Occipital lobe (tissue), 2 donors: ENCODE measurements around the gene RAMAC. TPM values are rescaled to one million over a fixed set of nuclear protein-coding genes. Genes with fewer than 3 reads are reported as not detected.
"Not testable (repeated sequence)": the region's sequence is repeated elsewhere in the genome, so short reads cannot be mapped to it uniquely, and the experiment has no call there.

Experiments
- DNase-seq: peaks from one replicate; lab custom pipeline; 2025; lab: John Stamatoyannopoulos, UW
- total RNA-seq: library from RNA; depleted of rRNA; stranded (reverse); fragments of >200 nt; gene quantifications from one replicate; pipeline ENCODE4 v1.2.3, GENCODE V29; 2014

RAMAC gene
- total RNA-seq, 1 donor from 2014 or later, result 41.5 TPM

- DNase-seq, result no peak
Observed at GRCh38 chr15:83012636-83013035, 26.6 kb downstream of the RAMAC start.

- no peak for DNase-seq
Observed at GRCh38 chr15:83014205-83014653, 28.2 kb downstream of the RAMAC start.

GRCh38 chr15:83015361-83015760, 29.4 kb downstream of the RAMAC start:
- DNase-seq, result no peak

- DNase-seq, result no peak
Observed at GRCh38 chr15:83016906-83017305, 30.9 kb downstream of the RAMAC start.

- no peak for DNase-seq
Observed at GRCh38 chr15:83018436-83018835, 32.4 kb downstream of the RAMAC start.

- no peak for DNase-seq
Observed at GRCh38 chr15:83030021-83030420, 44.0 kb downstream of the RAMAC start.

- DNase-seq, result not testable (repeated sequence)
Observed at GRCh38 chr15:83031234-83031633, 45.2 kb downstream of the RAMAC start.

- DNase-seq, result no peak
Observed at GRCh38 chr15:83036253-83036652, 50.2 kb downstream of the RAMAC start.

- no peak for DNase-seq
Observed at GRCh38 chr15:83039206-83039605, 53.2 kb downstream of the RAMAC start.

Other genes with a start within 250 kb of the RAMAC start
- 0.16 TPM for gene FSD2, start 180.1 kb upstream of the RAMAC start, total RNA-seq
- 4.5 TPM for gene WHAMM, start 176.6 kb upstream of the RAMAC start, total RNA-seq
- gene HOMER2, start 33.5 kb upstream of the RAMAC start, total RNA-seq, result 76.7 TPM
- 18.6 TPM for gene C15orf40, start 25.4 kb downstream of the RAMAC start, total RNA-seq
- 150 TPM for gene BTBD1, start 81.0 kb downstream of the RAMAC start, total RNA-seq
- gene TM6SF1, start 121.4 kb downstream of the RAMAC start, total RNA-seq, result 20.1 TPM
- 149 TPM for gene HDGFL3, start 221.6 kb downstream of the RAMAC start, total RNA-seq